OCI-LY7 (cell line): ENCODE results near the gene STX8.

Experiments used
- EZH2phosphoT487 ChIP-seq: fragments of 200-600 bp; sonication (generic); IDR thresholded peaks from 2 replicates; pipeline ENCODE4 v1.6.1; 2018; ENCODE audit warnings: low read depth, borderline replicate concordance, mild to moderate bottlenecking, mixed run types, antibody characterized with exemption, low read length, moderate library complexity, mixed read lengths
- TF ChIP-seq, protein P1 (sequence below): fragments of 200-600 bp; sonication (generic); conservative IDR thresholded peaks from 2 replicates; pipeline ENCODE4 v1.5.1; 2014; ENCODE audit warnings: mild to moderate bottlenecking, antibody characterized with exemption, low read length, moderate library complexity, mixed read lengths

DNA sequence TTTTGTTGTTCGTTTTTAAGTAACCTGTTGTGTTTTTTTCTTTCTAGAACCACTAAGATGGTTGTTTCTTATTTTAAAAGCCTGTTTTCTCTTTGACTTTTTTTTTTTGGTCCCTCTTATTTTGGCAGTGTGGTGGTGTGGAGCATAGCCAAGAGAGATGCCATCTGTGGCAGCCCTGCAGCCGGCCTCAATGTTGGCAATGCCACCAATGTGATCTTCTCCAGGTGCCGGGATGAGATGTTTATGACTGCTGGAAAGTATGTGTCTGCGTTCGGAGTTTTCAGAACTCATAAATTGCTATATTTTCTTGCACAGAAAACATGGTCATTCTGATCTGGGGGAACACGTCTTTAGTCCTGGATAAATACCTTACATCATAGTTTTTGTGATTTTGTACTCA lies 18.4 kb upstream of the STX8 start:
- TF ChIP-seq EZH2phosphoT487, result no peak
- TF ChIP-seq, protein P1, sequence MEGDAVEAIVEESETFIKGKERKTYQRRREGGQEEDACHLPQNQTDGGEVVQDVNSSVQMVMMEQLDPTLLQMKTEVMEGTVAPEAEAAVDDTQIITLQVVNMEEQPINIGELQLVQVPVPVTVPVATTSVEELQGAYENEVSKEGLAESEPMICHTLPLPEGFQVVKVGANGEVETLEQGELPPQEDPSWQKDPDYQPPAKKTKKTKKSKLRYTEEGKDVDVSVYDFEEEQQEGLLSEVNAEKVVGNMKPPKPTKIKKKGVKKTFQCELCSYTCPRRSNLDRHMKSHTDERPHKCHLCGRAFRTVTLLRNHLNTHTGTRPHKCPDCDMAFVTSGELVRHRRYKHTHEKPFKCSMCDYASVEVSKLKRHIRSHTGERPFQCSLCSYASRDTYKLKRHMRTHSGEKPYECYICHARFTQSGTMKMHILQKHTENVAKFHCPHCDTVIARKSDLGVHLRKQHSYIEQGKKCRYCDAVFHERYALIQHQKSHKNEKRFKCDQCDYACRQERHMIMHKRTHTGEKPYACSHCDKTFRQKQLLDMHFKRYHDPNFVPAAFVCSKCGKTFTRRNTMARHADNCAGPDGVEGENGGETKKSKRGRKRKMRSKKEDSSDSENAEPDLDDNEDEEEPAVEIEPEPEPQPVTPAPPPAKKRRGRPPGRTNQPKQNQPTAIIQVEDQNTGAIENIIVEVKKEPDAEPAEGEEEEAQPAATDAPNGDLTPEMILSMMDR, result no peak
